Jurkat, Clone E6-1 (cell line): Measurements from ENCODE around the gene CUL2.
"Not testable (repeated sequence)": the region's sequence is repeated elsewhere in the genome, so short reads cannot be mapped to it uniquely, and the experiment has no call there.

Experiments
- DNase-seq: peaks from one replicate; pipeline ENCODE4 v3.0.0-alpha.2; 2011; ENCODE audit warnings: low read depth, low spot score
- H3K4me3 ChIP-seq: 2 replicates; pipeline ENCODE4 v1.5.1; 2011; ENCODE audit warnings: mild to moderate bottlenecking, low read length, control low read depth, moderate library complexity

Gene CUL2

GRCh38 chr10:34995925-34996324 lies 94.2 kb downstream of the CUL2 start:
- no peak overlapping the region for H3K4me3 ChIP-seq
- no peak for DNase-seq

- peak; percentile 86 for DNase-seq
- H3K4me3 ChIP-seq: no peak overlapping the region
Observed at GRCh38 chr10:34994565-34995142, 95.5 kb downstream of the CUL2 start.

GRCh38 chr10:34993782-34994181 lies 96.4 kb downstream of the CUL2 start:
- no peak overlapping the region for H3K4me3 ChIP-seq
- DNase-seq: no peak

- H3K4me3 ChIP-seq, DNase-seq: not testable (repeated sequence)
Observed at GRCh38 chr10:34991117-34991516, 99.0 kb downstream of the CUL2 start.

GRCh38 chr10:34988397-34989067 lies 101.6 kb downstream of the CUL2 start:
- H3K4me3 ChIP-seq: no peak overlapping the region
- no peak for DNase-seq

- H3K4me3 ChIP-seq: no peak overlapping the region
- no peak for DNase-seq
Observed at GRCh38 chr10:34985823-34986222, 104.3 kb downstream of the CUL2 start.

GRCh38 chr10:34985146-34985545 lies 105.0 kb downstream of the CUL2 start:
- H3K4me3 ChIP-seq: no peak overlapping the region
- no peak for DNase-seq

GRCh38 chr10:34981844-34982243 lies 108.3 kb downstream of the CUL2 start:
- H3K4me3 ChIP-seq: no peak overlapping the region
- no peak for DNase-seq

- no peak for DNase-seq
- no peak overlapping the region for H3K4me3 ChIP-seq
Observed at GRCh38 chr10:34979938-34980337, 110.2 kb downstream of the CUL2 start.

- no peak overlapping the region for H3K4me3 ChIP-seq
- no peak for DNase-seq
Observed at GRCh38 chr10:34978080-34978479, 112.1 kb downstream of the CUL2 start.

- H3K4me3 ChIP-seq, DNase-seq: not testable (repeated sequence)
Observed at GRCh38 chr10:34976380-34976910, 113.7 kb downstream of the CUL2 start.

- DNase-seq, H3K4me3 ChIP-seq: not testable (repeated sequence)
Observed at GRCh38 chr10:34974364-34975065, 115.6 kb downstream of the CUL2 start.

GRCh38 chr10:34973757-34974156 lies 116.4 kb downstream of the CUL2 start:
- H3K4me3 ChIP-seq, DNase-seq: not testable (repeated sequence)

GRCh38 chr10:34973121-34973520 lies 117.0 kb downstream of the CUL2 start:
- H3K4me3 ChIP-seq, DNase-seq: not testable (repeated sequence)

GRCh38 chr10:34972591-34972990 lies 117.5 kb downstream of the CUL2 start:
- not testable (repeated sequence) for DNase-seq, H3K4me3 ChIP-seq

- not testable (repeated sequence) for DNase-seq, H3K4me3 ChIP-seq
Observed at GRCh38 chr10:34971606-34972334, 118.4 kb downstream of the CUL2 start.

GRCh38 chr10:34969171-34969570 lies 121.0 kb downstream of the CUL2 start:
- H3K4me3 ChIP-seq: no peak overlapping the region
- no peak for DNase-seq

GRCh38 chr10:34967335-34967880 lies 122.7 kb downstream of the CUL2 start:
- H3K4me3 ChIP-seq: no peak overlapping the region
- no peak for DNase-seq

- no peak overlapping the region for H3K4me3 ChIP-seq
- no peak for DNase-seq
Observed at GRCh38 chr10:34966451-34966850, 123.7 kb downstream of the CUL2 start.
